ENCODE data around the gene CD52. TPM values are rescaled to one million over a fixed set of nuclear protein-coding genes. Genes with fewer than 3 reads are reported as not detected.

CD52 gene
- total and polyA plus RNA-seq, 4 donors, result 6.8 to 600 (median 320) TPM

DNA sequence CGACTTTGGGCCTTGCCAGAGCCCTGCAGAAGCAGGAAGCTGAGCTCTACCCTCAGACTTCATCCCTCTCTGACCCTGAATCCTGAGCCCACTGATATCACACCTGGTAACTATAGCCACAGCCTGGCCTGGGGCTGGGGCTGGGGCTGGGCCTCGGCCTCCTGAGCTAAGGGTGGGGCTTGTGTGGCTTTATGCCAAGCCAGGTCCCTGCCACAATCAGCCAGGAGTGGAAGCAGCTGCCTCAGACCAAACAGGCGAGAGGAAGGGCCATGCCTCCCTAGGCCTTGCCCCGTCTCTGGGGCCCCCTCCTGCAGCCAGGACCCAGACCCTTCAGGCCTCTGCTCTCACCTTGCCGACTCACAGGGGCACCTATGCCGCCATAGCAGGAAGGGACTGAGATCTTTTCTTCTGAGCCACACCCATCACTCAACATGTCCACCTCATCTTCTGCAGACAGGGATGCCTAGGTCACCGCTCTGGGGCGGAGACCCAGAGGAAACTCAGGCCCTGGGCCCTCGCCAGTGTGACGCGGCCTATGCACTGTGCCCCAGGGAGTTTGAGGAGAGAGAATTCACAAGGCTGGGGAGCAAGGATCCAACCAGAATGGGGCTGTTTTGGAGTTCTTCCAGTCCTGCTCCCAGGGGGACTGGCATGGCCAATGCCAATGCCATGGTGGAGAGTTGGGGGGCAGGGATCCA lies 17.0 kb upstream of the CD52 start:
- TF ChIP-seq, protein P1, sequence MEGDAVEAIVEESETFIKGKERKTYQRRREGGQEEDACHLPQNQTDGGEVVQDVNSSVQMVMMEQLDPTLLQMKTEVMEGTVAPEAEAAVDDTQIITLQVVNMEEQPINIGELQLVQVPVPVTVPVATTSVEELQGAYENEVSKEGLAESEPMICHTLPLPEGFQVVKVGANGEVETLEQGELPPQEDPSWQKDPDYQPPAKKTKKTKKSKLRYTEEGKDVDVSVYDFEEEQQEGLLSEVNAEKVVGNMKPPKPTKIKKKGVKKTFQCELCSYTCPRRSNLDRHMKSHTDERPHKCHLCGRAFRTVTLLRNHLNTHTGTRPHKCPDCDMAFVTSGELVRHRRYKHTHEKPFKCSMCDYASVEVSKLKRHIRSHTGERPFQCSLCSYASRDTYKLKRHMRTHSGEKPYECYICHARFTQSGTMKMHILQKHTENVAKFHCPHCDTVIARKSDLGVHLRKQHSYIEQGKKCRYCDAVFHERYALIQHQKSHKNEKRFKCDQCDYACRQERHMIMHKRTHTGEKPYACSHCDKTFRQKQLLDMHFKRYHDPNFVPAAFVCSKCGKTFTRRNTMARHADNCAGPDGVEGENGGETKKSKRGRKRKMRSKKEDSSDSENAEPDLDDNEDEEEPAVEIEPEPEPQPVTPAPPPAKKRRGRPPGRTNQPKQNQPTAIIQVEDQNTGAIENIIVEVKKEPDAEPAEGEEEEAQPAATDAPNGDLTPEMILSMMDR (IDR thresholded peaks at IDR 0.05; ENCODE audit: control extremely low read depth, extremely low read depth), result no peak
- Histone ChIP-seq H3K9ac (ENCODE audit: insufficient read depth in 1 of 2, low read length in 2 of 2) (no peak overlapping the region), H3K27me3 (ENCODE audit: control insufficient read depth in 3 of 3, insufficient read depth in 3 of 3, low read length in 2 of 3) (no peaks in the 10 kb centered on the region), H3K27ac (ENCODE audit: low read depth in 1 of 2, low read length in 1 of 2) (no peak overlapping the region), H3K9me3 (ENCODE audit: control insufficient read depth in 4 of 4, insufficient read depth in 3 of 4, low read length in 3 of 4) (no peaks in the 10 kb centered on the region), H3K4me3 (no peak overlapping the region), H3K4me1 (ENCODE audit: control insufficient read depth in 5 of 5, insufficient read depth in 5 of 5, low read length in 5 of 5) (peaks cover 0 to 3% (median 2%) of the 10 kb centered on the region in 5 donors), H3K36me3 (ENCODE audit: control insufficient read depth in 4 of 4, insufficient read depth in 4 of 4, low read length in 4 of 4) (peaks cover 0 to 13% (median 0%) of the 10 kb centered on the region in 4 donors)
- DNase-seq, result no peak
- ATAC-seq (ENCODE audit: insufficient read depth, low FRiP score), result no peak
- WGBS, 2 donors, result 90 to 94% methylated on average over 11 of the region's 11 CpGs

DNA sequence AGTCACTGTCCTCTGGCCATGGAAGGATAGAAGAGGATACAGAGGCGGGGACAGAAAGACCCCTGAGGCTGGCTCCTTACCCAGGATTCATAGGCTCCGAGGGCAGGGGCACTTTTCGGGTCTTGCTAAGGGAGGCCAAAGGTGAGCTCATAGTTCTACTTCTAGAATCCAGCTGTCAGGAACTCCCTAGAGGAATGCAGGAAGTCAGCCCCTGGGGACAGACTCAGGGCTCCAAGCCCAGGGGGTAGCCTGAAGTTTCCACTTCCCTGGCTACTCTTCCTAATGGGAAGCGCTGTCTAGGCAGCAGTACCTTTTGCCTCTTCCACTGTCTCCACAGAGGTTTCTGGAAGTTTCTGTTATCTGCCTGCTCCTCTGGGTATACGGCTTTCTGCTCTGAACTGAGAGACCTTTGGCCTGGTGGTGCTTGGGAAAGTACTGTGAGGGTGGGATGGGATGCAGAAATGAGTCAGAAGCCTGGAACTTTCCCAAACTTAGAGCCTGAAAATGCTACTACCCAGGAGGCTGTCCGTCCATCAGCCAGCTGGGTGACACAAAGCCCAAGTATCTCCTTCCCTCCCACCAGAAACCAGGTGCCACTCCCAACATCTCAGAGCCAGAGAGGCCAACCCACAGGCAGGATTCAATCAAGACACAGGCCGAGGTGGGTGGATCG lies 14.9 kb upstream of the CD52 start:
- WGBS, 2 donors, result 74 to 75% methylated on average over 8 of the region's 8 CpGs
- Histone ChIP-seq H3K4me3 (no peak overlapping the region), H3K9ac (ENCODE audit: insufficient read depth in 1 of 2, low read length in 2 of 2) (no peak overlapping the region), H3K36me3 (ENCODE audit: control insufficient read depth in 4 of 4, insufficient read depth in 4 of 4, low read length in 4 of 4) (peaks cover 0 to under 1% (median 0%) of the 10 kb centered on the region in 4 donors), H3K27ac (ENCODE audit: low read depth in 1 of 2, low read length in 1 of 2) (no peak overlapping the region), H3K9me3 (ENCODE audit: control insufficient read depth in 4 of 4, insufficient read depth in 3 of 4, low read length in 3 of 4) (no peaks in the 10 kb centered on the region), H3K27me3 (ENCODE audit: control insufficient read depth in 3 of 3, insufficient read depth in 3 of 3, low read length in 2 of 3) (no peaks in the 10 kb centered on the region), H3K4me1 (ENCODE audit: control insufficient read depth in 5 of 5, insufficient read depth in 5 of 5, low read length in 5 of 5) (peaks cover 0 to 11% (median 5%) of the 10 kb centered on the region in 5 donors)
- DNase-seq (no peak), ATAC-seq (ENCODE audit: insufficient read depth, low FRiP score) (no peak)
- TF ChIP-seq, protein P1 (IDR thresholded peaks at IDR 0.05; ENCODE audit: control extremely low read depth, extremely low read depth), result no peak

DNA sequence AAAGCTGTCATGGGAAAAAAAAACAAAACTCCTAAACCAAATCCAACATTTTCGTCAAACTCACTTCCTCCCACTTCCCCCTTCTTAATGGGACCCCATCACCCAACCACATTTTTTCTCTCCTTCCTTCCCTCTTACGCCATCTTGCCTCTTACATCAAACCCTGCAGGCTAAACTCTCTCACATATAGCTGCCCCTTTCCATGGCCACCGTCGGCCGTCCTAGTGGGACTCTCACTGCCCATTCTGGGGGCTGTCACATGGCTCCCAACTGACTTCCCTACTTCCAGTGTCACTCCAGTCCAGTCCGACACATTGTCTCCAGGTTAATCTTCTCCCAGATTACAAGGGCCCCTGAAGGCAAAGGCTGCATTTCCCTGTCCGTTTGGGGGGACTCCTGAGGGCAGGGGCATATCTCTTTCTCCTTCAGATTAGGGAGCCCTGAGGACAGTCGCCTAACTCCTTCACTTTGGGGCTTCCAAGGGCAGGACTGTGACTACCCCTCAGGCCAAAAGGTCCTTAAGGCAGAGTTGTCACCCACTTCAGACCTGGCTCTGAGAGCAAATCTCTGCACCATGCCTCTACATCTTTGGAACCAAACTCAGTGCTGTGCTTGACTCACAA lies 12.0 kb upstream of the CD52 start:
- TF ChIP-seq, protein P1 (IDR thresholded peaks at IDR 0.05; ENCODE audit: control extremely low read depth, extremely low read depth), result no peak
- peak overlapping the region; percentile 29 to 84 for H3K27ac ChIP-seq (ENCODE audit: low read depth in 1 of 2, low read length in 1 of 2)
- H3K4me3 ChIP-seq, result peak overlapping the region; percentile 72
- no peak for ATAC-seq (ENCODE audit: insufficient read depth, low FRiP score)
- H3K9ac ChIP-seq (ENCODE audit: insufficient read depth in 1 of 2, low read length in 2 of 2), result peak overlapping the region; percentile 54 to 77
- 13 to 29% methylated on average over 8 of the region's 8 CpGs for WGBS, 2 donors
- no peaks in the 10 kb centered on the region for H3K27me3 ChIP-seq (ENCODE audit: control insufficient read depth in 3 of 3, insufficient read depth in 3 of 3, low read length in 2 of 3)
- no peaks in the 10 kb centered on the region for H3K9me3 ChIP-seq (ENCODE audit: control insufficient read depth in 4 of 4, insufficient read depth in 3 of 4, low read length in 3 of 4)
- no peak for DNase-seq
- H3K4me1 ChIP-seq (ENCODE audit: control insufficient read depth in 5 of 5, insufficient read depth in 5 of 5, low read length in 5 of 5), result peaks cover 0 to 11% (median 5%) of the 10 kb centered on the region in 5 donors
- H3K36me3 ChIP-seq (ENCODE audit: control insufficient read depth in 4 of 4, insufficient read depth in 4 of 4, low read length in 4 of 4), result no peaks in the 10 kb centered on the region
